ENCODE measurements around the gene TRIM15.

- no peak for TF ChIP-seq EZH2 (IDR thresholded peaks at IDR 0.05)
- TF ChIP-seq POLR2AphosphoS5 (IDR thresholded peaks at IDR 0.05; ENCODE audit: borderline replicate concordance, low read depth, low read length) = no peak
- no peak for TF ChIP-seq FOXP2 (optimal IDR thresholded peaks at IDR 0.05; ENCODE audit: control extremely low read depth, extremely low read length, insufficient read depth)
These were observed 12.5 kb upstream of the TRIM15 start for GRCh38 chr6:30150671-30151395.
